Effector memory CD8-positive, alpha-beta T cell (primary cell): ENCODE data around the gene GNA15.
A peak's percentile ranks its signal among the peaks of the same experiment; 100 is the strongest.
"Not testable (repeated sequence)": the region's sequence is repeated elsewhere in the genome, so short reads cannot be mapped to it uniquely, and the experiment has no call there.

Source experiments
- ATAC-seq: fragments of 150-1000 bp; cut with Tn5 transposase; replicated peaks from 2 replicates; pipeline ENCODE4 v1.10.0; 2021; ENCODE audit warnings: mild to moderate bottlenecking, moderate library complexity
- DNase-seq, 3 experiments: peaks; one replicate each; pipeline ENCODE4 v3.0.0; 2021
- H3K27ac Mint-ChIP-seq, 2 donors: one replicate each; pipeline ENCODE4 v1.8.0; 2022; ENCODE audit warnings: mild to moderate bottlenecking in 2 of 2, mixed read lengths in 2 of 2, moderate library complexity in 2 of 2
- H3K27me3 Mint-ChIP-seq, 2 donors: one replicate each; pipeline ENCODE4 v1.8.0; 2022; ENCODE audit warnings: mixed read lengths in 2 of 2
- H3K36me3 Mint-ChIP-seq: one replicate; pipeline ENCODE4 v1.8.0; 2022; ENCODE audit warnings: mild to moderate bottlenecking, moderate library complexity, mixed read lengths; ENCODE audit not compliant: insufficient read depth
- H3K4me1 Mint-ChIP-seq, 2 donors: one replicate each; pipeline ENCODE4 v1.8.0; 2022; ENCODE audit warnings: low read depth in 2 of 2, mixed read lengths in 2 of 2
- H3K4me3 Mint-ChIP-seq, 2 donors: one replicate each; pipeline ENCODE4 v1.8.0; 2022; ENCODE audit warnings: mild to moderate bottlenecking in 2 of 2, mixed read lengths in 2 of 2, moderate library complexity in 2 of 2
- H3K9me3 Mint-ChIP-seq, 2 donors: one replicate each; pipeline ENCODE4 v1.8.0; 2022; ENCODE audit warnings: mixed read lengths in 2 of 2

GNA15 gene

DNA sequence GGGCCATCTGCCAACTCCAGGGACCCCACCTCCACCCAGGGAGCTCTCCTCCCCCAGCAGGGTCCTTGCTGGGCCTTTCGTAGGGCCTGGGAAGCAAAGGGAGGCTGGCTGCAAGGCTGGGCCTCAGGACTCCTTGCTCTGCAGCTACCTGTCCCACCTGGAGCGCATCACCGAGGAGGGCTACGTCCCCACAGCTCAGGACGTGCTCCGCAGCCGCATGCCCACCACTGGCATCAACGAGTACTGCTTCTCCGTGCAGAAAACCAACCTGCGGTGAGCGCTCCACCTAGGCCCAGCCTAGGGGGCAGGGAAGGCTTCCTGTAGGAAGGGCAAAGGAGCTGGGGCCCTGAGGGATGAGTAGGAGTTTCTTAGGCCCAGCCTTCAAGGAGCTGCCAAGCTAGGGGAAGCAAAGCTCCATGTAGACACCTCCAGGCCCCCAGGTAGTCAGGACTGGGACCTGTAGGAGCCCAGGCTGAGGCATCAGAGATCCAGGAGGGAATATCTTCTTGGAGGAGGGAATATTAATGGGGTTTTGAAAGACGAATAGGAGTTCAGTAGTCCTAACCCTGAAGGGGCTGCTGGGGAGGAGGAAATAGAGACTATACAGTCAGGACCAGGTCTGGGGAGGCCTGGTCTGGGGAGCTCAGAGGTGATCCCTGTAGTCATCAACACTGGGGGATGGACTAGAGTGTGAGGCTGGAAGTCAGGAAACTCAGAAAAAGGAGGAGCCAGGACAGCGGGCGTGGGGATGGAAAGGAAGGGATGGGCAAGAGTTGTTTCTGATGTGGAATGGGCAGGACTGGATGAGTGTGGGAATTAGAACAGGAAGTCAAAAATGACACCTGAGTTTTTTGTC, 16.0 kb downstream of the GNA15 start:
- Mint-ChIP-seq H3K4me3 (no peak overlapping the region), H3K4me1 (peaks cover 5 to 13% of the 10 kb centered on the region in 2 donors), H3K36me3 (peaks cover 3% of the 10 kb centered on the region), H3K27ac (no peak overlapping the region), H3K27me3 (no peaks in the 10 kb centered on the region), H3K9me3 (peaks cover 0 to 1% of the 10 kb centered on the region in 2 donors)
- DNase-seq (no peak), ATAC-seq (no peak)

DNA sequence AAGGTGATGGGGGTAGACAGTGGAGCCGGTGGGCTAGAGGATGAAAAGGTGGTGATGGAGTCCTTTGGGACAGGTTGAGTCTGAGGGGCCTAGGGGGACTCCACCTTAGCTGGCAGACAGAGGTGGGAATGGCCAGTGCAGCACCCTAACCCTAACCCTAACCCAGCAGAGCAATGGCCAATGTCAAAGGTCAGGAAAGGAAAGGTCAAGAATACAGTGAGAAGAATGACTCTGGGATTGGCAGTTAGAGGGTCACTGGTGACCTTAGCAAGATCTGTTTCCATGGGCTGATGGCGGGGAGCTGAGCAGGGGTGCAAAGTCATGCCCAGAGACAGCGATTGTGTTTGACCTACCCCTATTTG, 16.6 kb downstream of the GNA15 start:
- Mint-ChIP-seq H3K36me3 (peaks cover 3% of the 10 kb centered on the region), H3K27ac (no peak overlapping the region), H3K4me1 (peaks cover 3 to 13% of the 10 kb centered on the region in 2 donors), H3K9me3 (peaks cover 0 to 1% of the 10 kb centered on the region in 2 donors), H3K27me3 (no peaks in the 10 kb centered on the region), H3K4me3 (no peak overlapping the region)
- DNase-seq (no peak), ATAC-seq (no peak)

DNA sequence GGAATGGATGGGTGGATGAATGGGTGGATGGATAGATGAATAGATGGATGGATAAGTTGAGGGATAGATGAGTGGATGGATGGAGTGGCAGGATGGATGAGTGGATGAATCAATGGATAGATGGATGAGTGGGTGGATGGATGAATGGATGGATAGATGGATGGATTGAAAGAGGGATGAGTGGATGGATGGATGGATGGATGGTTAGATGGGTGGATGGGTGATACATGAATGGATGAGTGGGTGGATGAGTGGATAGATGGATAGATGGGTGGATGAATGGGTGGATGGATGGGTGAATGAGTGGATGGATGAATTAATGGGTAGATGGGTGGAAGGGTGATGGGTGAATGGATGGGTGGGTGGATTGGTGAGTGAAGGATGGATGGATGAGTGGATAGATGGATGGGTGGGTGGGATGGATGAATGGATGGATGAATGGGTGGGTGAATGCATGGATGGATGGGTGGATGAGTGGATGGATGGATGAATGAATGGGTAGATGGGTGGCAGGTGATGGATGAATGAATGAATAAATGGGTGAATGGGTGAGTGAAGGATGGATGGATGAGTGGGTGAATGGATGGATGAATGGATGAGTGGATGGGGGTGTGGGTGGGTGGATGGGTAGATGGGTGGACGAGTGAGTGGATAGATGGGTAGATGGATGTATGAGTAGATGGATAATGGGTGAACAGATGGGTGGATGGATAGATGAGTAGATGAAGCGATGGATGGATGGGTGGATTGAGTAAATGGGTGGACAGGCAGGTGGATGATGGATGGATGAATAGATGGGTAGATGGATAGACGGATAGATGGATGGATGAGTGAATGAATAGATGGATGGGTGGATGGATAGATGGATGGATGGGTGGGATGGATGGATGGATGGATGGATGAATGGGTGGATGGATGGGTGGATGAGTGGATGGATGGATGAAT, 17.7 kb downstream of the GNA15 start:
- Mint-ChIP-seq H3K4me3 (no peak overlapping the region), H3K4me1 (peaks cover 3 to 15% of the 10 kb centered on the region in 2 donors), H3K9me3 (peaks cover 0 to 1% of the 10 kb centered on the region in 2 donors), H3K27me3 (no peaks in the 10 kb centered on the region), H3K27ac (no peak overlapping the region), H3K36me3 (peaks cover 3% of the 10 kb centered on the region)
- ATAC-seq (no peak), DNase-seq (no peak)

DNA sequence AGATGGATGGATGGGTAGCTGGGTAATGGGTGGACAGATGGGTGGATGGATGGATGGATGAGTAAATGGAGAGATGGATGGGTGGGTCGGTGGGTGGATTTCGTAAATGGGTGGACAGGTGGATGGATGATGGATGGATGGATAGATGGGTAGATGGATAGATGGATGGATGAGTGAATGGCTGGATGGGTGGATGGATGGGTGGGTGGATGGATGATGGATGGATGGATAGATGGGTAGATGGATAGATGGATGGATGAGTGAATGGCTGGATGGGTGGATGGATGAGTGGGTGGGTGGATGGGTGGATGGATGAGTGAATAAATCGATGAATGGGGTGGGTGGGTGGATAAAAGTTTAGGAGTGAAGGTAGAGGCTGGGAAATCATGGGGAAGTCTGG, 18.6 kb downstream of the GNA15 start:
- H3K9me3 Mint-ChIP-seq, DNase-seq, H3K4me3 Mint-ChIP-seq, H3K36me3 Mint-ChIP-seq, H3K27me3 Mint-ChIP-seq, H3K27ac Mint-ChIP-seq, ATAC-seq: not testable (repeated sequence)
- H3K4me1 Mint-ChIP-seq, result peaks cover 3 to 12% of the 10 kb centered on the region in 2 donors

DNA sequence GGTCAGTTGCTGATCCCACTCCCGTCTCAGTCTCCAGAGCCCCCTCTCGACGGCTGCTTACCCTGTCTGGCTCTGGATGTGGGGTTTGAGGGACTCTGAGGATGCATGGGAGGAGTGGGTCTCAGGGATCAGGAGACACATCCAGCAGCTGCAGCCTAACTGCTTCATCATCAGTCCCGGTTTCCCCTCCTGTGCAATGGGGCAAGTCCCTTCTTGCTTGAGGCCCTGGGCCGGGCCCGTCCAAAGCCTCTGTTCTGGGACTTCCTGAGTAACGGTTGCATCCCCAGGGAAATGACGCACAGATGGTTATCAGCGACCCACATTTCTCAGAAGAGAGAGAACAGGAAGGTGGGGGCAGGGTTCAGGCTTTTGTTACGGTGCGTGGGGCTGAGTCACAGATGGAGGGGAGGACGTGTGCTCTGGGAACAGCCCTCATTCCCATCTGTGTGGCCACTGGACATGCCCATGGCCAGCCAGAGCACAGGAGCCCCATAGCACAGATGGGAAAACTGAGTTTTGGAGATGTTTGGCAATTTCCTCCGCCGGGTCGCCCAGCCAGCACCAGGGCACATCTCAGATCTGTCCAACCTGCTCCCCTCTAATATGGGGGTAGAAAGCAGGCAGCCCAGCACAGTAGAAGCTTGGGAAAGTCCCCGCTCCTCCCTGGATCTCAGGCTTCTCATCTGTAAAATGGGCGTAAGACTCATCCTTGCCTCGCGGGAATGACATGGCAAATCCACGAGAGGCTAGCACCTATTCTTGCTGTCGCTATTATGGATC, 19.3 kb downstream of the GNA15 start:
- no peak overlapping the region for H3K27ac Mint-ChIP-seq
- no peak overlapping the region for H3K4me3 Mint-ChIP-seq
- peak; percentile 53 to 71 (median 70) for DNase-seq
- H3K27me3 Mint-ChIP-seq, result no peaks in the 10 kb centered on the region
- H3K36me3 Mint-ChIP-seq, result peaks cover 7% of the 10 kb centered on the region
- ATAC-seq, result peak; percentile 95
- peaks cover 0 to 2% of the 10 kb centered on the region in 2 donors for H3K9me3 Mint-ChIP-seq
- H3K4me1 Mint-ChIP-seq, result peaks cover 3 to 9% of the 10 kb centered on the region in 2 donors

DNA sequence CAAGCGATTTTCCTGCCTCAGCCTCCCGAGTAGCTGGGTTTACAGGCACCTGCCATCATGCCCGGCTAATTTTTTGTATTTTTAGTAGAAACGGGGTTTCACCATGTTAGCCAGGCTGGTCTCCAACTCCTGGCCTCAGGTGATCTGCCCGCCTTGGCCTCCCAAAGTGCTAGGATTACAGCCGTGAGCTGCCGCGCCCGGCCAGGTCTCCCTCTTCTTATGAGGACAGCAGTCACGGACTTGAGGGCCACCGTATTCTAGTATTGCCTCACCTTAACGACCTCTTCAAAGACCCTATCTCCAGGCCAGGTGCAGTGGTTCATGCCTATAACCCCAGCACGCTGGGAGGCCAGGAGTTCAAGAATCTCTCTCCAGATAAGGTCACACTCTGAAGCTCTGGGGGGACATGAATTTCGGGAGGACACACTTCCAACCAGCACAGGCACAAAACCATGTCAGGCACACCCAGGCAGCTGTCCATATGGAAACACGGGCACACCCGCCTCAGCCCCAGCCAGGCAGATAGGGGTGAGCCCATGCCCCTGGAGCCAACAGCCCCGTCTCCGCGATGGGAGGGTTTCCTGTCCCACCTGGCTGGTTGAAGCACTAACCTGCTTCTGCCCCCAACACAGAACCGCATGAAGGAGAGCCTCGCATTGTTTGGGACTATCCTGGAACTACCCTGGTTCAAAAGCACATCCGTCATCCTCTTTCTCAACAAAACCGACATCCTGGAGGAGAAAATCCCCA, 21.4 kb downstream of the GNA15 start:
- Mint-ChIP-seq H3K9me3 (peaks cover 0 to 4% of the 10 kb centered on the region in 2 donors), H3K4me1 (peaks cover 3 to 9% of the 10 kb centered on the region in 2 donors), H3K4me3 (no peak overlapping the region), H3K36me3 (peaks cover 10% of the 10 kb centered on the region), H3K27me3 (no peaks in the 10 kb centered on the region), H3K27ac (no peak overlapping the region)
- ATAC-seq (no peak), DNase-seq (no peak)

DNA sequence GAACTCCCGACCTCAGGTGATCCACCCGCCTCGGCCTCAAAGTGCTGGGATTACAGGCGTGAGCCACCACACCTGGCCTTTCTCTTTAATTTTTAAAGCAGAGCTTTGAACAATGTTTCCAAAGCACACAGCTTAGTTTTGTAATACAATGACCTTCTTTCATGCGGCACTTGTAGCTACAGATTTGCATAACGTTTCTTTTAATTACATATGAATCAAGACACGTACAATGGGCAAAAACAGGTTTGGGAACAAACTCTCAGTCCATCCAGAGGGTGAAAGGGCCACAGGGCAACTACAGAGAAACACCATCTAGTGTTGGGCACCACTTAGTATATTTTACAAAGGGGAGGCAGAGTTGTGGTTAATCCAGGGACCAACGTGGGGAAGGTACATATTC, 23.7 kb downstream of the GNA15 start:
- DNase-seq, result no peak
- Mint-ChIP-seq H3K4me1 (peaks cover 10 to 16% of the 10 kb centered on the region in 2 donors), H3K27me3 (no peaks in the 10 kb centered on the region), H3K36me3 (peaks cover 17% of the 10 kb centered on the region), H3K9me3 (peaks cover 0 to 4% of the 10 kb centered on the region in 2 donors), H3K27ac (no peak overlapping the region), H3K4me3 (no peak overlapping the region)
- no peak for ATAC-seq

DNA sequence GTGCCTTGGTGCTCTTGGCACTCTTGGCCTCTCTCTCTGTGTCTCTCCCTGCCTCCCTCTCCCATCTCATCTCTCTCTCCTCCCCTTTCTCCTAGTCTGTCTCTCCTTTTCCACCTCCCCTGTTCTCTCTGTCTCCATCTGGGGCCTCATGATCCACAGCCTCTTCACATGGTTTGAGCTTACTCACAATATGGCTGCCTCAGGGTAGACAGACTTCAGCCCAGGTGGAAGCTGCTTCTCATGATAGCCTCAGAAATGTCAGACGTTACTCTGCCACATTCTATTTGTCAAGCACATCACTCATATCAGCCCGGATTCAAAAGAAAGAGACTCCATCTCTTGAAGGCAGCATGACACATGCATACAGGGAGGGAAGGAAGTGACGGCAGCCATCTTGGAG, 24.4 kb downstream of the GNA15 start:
- DNase-seq (no peak), ATAC-seq (no peak)
- Mint-ChIP-seq H3K27me3 (no peaks in the 10 kb centered on the region), H3K27ac (peak overlapping the region in 1 of 2 donors; percentile 23), H3K9me3 (peaks cover 0 to 3% of the 10 kb centered on the region in 2 donors), H3K4me1 (peaks cover 10 to 16% of the 10 kb centered on the region in 2 donors), H3K4me3 (no peak overlapping the region), H3K36me3 (peaks cover 17% of the 10 kb centered on the region)

DNA sequence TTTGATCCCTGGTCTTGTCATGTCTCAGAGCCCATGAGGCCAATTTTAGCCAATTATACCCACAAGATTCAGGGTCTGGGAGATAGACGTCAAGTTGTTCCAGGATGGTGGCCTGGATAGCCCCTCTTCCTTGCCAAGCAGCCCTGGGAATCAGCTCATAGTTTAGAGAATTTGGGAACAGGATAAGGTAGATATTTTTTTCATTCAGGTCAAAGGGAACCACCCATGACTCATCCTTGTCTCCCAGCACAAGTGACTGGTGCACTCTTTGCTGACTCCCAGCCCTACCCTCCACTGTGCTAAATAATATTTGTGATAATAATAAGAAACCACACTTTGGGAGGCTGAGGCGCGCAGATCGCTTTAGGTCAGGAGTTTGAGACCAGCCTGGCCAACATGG, 25.6 kb downstream of the GNA15 start:
- ATAC-seq (no peak), DNase-seq (no peak)
- Mint-ChIP-seq H3K9me3 (peaks cover 0 to 3% of the 10 kb centered on the region in 2 donors), H3K27ac (peak overlapping the region in 1 of 2 donors; percentile 81), H3K27me3 (no peaks in the 10 kb centered on the region), H3K4me3 (no peak overlapping the region), H3K36me3 (peaks cover 26% of the 10 kb centered on the region), H3K4me1 (peaks cover 12 to 15% of the 10 kb centered on the region in 2 donors)

DNA sequence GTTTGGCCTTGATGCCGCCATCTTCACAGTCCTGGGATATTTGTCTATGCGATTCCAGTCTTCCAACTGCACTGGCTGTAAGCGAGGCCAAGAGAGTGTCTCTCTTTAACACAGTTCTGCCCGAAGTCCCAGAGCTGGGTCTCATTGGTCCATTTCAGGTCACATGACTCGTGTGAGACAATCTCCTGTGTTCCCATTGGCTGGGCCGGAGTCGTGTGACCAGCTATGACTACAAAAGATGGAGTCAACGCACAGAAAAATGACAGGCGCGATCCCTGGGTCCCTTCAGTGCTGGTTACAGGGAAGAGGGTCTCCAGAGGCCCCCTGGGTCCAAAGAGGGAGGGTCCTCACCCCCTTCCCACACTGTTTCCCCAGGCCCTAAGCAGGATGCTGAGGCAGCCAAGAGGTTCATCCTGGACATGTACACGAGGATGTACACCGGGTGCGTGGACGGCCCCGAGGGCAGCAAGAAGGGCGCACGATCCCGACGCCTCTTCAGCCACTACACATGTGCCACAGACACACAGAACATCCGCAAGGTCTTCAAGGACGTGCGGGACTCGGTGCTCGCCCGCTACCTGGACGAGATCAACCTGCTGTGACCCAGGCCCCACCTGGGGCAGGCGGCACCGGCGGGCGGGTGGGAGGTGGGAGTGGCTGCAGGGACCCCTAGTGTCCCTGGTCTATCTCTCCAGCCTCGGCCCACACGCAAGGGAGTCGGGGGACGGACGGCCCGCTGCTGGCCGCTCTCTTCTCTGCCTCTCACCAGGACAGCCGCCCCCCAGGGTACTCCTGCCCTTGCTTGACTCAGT, 26.8 kb downstream of the GNA15 start:
- H3K36me3 Mint-ChIP-seq, result peaks cover 31% of the 10 kb centered on the region
- H3K4me3 Mint-ChIP-seq, result no peak overlapping the region
- H3K9me3 Mint-ChIP-seq, result peaks cover 0 to 3% of the 10 kb centered on the region in 2 donors
- DNase-seq (no peak), ATAC-seq (no peak)
- no peaks in the 10 kb centered on the region for H3K27me3 Mint-ChIP-seq
- H3K27ac Mint-ChIP-seq, result no peak overlapping the region
- H3K4me1 Mint-ChIP-seq, result peaks cover 12 to 14% of the 10 kb centered on the region in 2 donors

DNA sequence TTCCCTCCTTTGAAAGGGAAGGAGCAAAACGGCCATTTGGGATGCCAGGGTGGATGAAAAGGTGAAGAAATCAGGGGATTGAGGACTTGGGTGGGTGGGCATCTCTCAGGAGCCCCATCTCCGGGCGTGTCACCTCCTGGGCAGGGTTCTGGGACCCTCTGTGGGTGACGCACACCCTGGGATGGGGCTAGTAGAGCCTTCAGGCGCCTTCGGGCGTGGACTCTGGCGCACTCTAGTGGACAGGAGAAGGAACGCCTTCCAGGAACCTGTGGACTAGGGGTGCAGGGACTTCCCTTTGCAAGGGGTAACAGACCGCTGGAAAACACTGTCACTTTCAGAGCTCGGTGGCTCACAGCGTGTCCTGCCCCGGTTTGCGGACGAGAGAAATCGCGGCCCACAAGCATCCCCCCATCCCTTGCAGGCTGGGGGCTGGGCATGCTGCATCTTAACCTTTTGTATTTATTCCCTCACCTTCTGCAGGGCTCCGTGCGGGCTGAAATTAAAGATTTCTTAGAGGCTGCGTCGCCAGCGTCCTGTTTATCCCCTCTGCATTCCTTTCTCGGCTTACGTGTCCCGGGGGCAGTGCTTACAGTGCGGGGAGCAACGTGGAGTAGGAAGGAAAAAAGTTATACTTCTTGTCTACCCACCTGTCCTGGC, 27.5 kb downstream of the GNA15 start:
- no peak overlapping the region for H3K27ac Mint-ChIP-seq
- ATAC-seq (peak; percentile 94), DNase-seq (peak; percentile 61 to 71 (median 68))
- H3K4me3 Mint-ChIP-seq, result no peak overlapping the region
- no peaks in the 10 kb centered on the region for H3K27me3 Mint-ChIP-seq
- H3K9me3 Mint-ChIP-seq, result peaks cover 0 to 3% of the 10 kb centered on the region in 2 donors
- peaks cover 12% of the 10 kb centered on the region in 2 donors for H3K4me1 Mint-ChIP-seq
- H3K36me3 Mint-ChIP-seq, result peaks cover 31% of the 10 kb centered on the region
